GM18873 (cell line): ENCODE data around the gene STXBP1.

Experiments used
- ATAC-seq: cut with Tn5 transposase; IDR thresholded peaks from one replicate; pipeline ENCODE4 v1.9.1; 2021; ENCODE audit warnings: mild to moderate bottlenecking, moderate library complexity, moderate number of reproducible peaks; ENCODE audit not compliant: unreplicated experiment, low FRiP score

Gene STXBP1

GRCh38 chr9:127707766-127708165 is 95.7 kb downstream of the STXBP1 start:
- ATAC-seq = no peak

GRCh38 chr9:127708952-127709587 is 97.0 kb downstream of the STXBP1 start:
- no peak for ATAC-seq

GRCh38 chr9:127710204-127710783 is 98.2 kb downstream of the STXBP1 start:
- ATAC-seq = no peak

GRCh38 chr9:127711226-127711701 is 99.2 kb downstream of the STXBP1 start:
- no peak for ATAC-seq

GRCh38 chr9:127711831-127712274 is 99.8 kb downstream of the STXBP1 start:
- no peak for ATAC-seq

GRCh38 chr9:127712371-127712770 is 100.3 kb downstream of the STXBP1 start:
- ATAC-seq = no peak

- ATAC-seq = no peak
These were observed 100.8 kb downstream of the STXBP1 start for GRCh38 chr9:127712867-127713266.

- ATAC-seq = no peak
These were observed 102.1 kb downstream of the STXBP1 start for GRCh38 chr9:127714020-127714750.

- no peak for ATAC-seq
These were observed 102.9 kb downstream of the STXBP1 start for GRCh38 chr9:127714951-127715469.

GRCh38 chr9:127715470-127716337 is 103.6 kb downstream of the STXBP1 start, which contains the start of the genes PTRH1 and TTC16:
TSS of gene PTRH1 (minus strand) at chr9:127715663. CDS start at chr9:127715639, 24 bp downstream.
TSS of gene TTC16 (plus strand) at chr9:127716079. CDS start at chr9:127716146, 67 bp downstream.
- ATAC-seq = peak; percentile 74

- no peak for ATAC-seq
These were observed 104.3 kb downstream of the STXBP1 start for GRCh38 chr9:127716412-127716811.

- no peak for ATAC-seq
These were observed 105.7 kb downstream of the STXBP1 start for GRCh38 chr9:127717766-127718165.

- no peak for ATAC-seq
These were observed 108.2 kb downstream of the STXBP1 start for GRCh38 chr9:127720031-127720864.

GRCh38 chr9:127720865-127721227 is 108.8 kb downstream of the STXBP1 start:
- no peak for ATAC-seq

- no peak for ATAC-seq
These were observed 109.3 kb downstream of the STXBP1 start for GRCh38 chr9:127721391-127721821.

GRCh38 chr9:127722055-127722745 is 110.1 kb downstream of the STXBP1 start:
- ATAC-seq = no peak

GRCh38 chr9:127723013-127723412 is 110.9 kb downstream of the STXBP1 start:
- ATAC-seq = no peak

GRCh38 chr9:127723444-127723843 is 111.4 kb downstream of the STXBP1 start:
- no peak for ATAC-seq

GRCh38 chr9:127724012-127724411 is 111.9 kb downstream of the STXBP1 start:
- no peak for ATAC-seq
